ENCODE data around the gene SYP. TPM values are rescaled to one million over a fixed set of nuclear protein-coding genes. Genes with fewer than 3 reads are reported as not detected.
"Not testable (repeated sequence)": the region's sequence is repeated elsewhere in the genome, so short reads cannot be mapped to it uniquely, and the experiment has no call there.

SYP gene
- total and polyA plus RNA-seq, 10 donors: 0.48 to 3.6 (median 1.5) TPM

- intact Hi-C loops (cut with DNase I; ENCODE audit: low total_unique reads): no loop called here
- DNase-seq: no peak
Observed at GRCh38 chrX:49147936-49148335, 52.1 kb downstream of the SYP start.

GRCh38 chrX:49147282-49147681 is 52.7 kb downstream of the SYP start:
- 88 to 97% (median 94%) methylated on average over 8 of the region's 8 CpGs for WGBS, 5 donors

More at GRCh38 chrX:49147936-49148335, 52.1 kb downstream of the SYP start:
- no peak overlapping the region for H3K4me3 ChIP-seq
- WGBS, 5 donors: 79 to 90% (median 89%) methylated on average over 11 to 13 of the region's 13 CpGs
- TF ChIP-seq POLR2AphosphoS5 (IDR thresholded peaks at IDR 0.05) (no peak), POLR2A (IDR thresholded peaks at IDR 0.05) (no peak), CTCF (IDR thresholded peaks at IDR 0.05 in 8 of 11, conservative IDR thresholded peaks at IDR 0.05 in 3 of 11) (no peak)
- H3K4me1 ChIP-seq: no peaks in the 10 kb centered on the region
- H3K36me3 ChIP-seq: no peaks in the 10 kb centered on the region
- H3K9me3 ChIP-seq: no peaks in the 10 kb centered on the region
- no peak overlapping the region for H3K27ac ChIP-seq
- H3K27me3 ChIP-seq (replicated peaks in 1 of 7): no peaks in the 10 kb centered on the region

GRCh38 chrX:49143154-49143553 is 56.8 kb downstream of the SYP start:
- intact Hi-C loops (cut with DNase I; ENCODE audit: low total_unique reads); DNase-seq: not testable (repeated sequence)
- 70 to 90% (median 81%) methylated on average over 6 to 7 of the region's 7 CpGs for WGBS, 5 donors

More at GRCh38 chrX:49147282-49147681, 52.7 kb downstream of the SYP start:
- Histone ChIP-seq H3K9me3 (peaks cover 0 to under 1% (median 0%) of the 10 kb centered on the region in 8 donors), H3K36me3 (no peaks in the 10 kb centered on the region), H3K27ac (no peak overlapping the region), H3K4me1 (no peaks in the 10 kb centered on the region), H3K27me3 (replicated peaks in 1 of 7) (no peaks in the 10 kb centered on the region), H3K4me3 (no peak overlapping the region)
- intact Hi-C loops (cut with DNase I; ENCODE audit: low total_unique reads): no loop called here
- no peak for TF ChIP-seq CTCF (IDR thresholded peaks at IDR 0.05 in 8 of 11, conservative IDR thresholded peaks at IDR 0.05 in 3 of 11)
- no peak for TF ChIP-seq POLR2AphosphoS5 (IDR thresholded peaks at IDR 0.05)
- no peak for DNase-seq

GRCh38 chrX:49142264-49142663 is 57.7 kb downstream of the SYP start:
- H3K36me3 ChIP-seq; H3K4me1 ChIP-seq; intact Hi-C loops (cut with DNase I; ENCODE audit: low total_unique reads); H3K4me3 ChIP-seq; H3K27ac ChIP-seq; DNase-seq; H3K27me3 ChIP-seq (replicated peaks in 1 of 7): not testable (repeated sequence)
- peaks cover 0 to 49% (median 28%) of the 10 kb centered on the region in 8 donors for H3K9me3 ChIP-seq
- 45 to 60% (median 52%) methylated on average over 7 to 9 of the region's 9 CpGs for WGBS, 5 donors
- peak in 6 of 11 experiments; percentile 15 to 39 (median 33) for TF ChIP-seq CTCF (IDR thresholded peaks at IDR 0.05 in 8 of 11, conservative IDR thresholded peaks at IDR 0.05 in 3 of 11)

More at GRCh38 chrX:49143154-49143553, 56.8 kb downstream of the SYP start:
- not testable (repeated sequence) for H3K36me3 ChIP-seq; H3K27ac ChIP-seq; H3K4me3 ChIP-seq; H3K4me1 ChIP-seq; H3K27me3 ChIP-seq (replicated peaks in 1 of 7)
- H3K9me3 ChIP-seq: peaks cover 0 to 42% (median 28%) of the 10 kb centered on the region in 8 donors

- Histone ChIP-seq H3K4me3 (no peak overlapping the region), H3K4me1 (no peaks in the 10 kb centered on the region), H3K27ac (no peak overlapping the region), H3K36me3 (peaks cover 0 to 10% (median 0%) of the 10 kb centered on the region in 6 donors), H3K9me3 (peaks cover 0 to 49% (median 28%) of the 10 kb centered on the region in 8 donors), H3K27me3 (replicated peaks in 1 of 7) (no peaks in the 10 kb centered on the region)
- no peak for DNase-seq
- 75 to 91% (median 86%) methylated on average over 4 of the region's 4 CpGs for WGBS, 5 donors
- intact Hi-C loops (cut with DNase I; ENCODE audit: low total_unique reads): no loop called here
- no peak for TF ChIP-seq POLR2A (IDR thresholded peaks at IDR 0.05)
Observed at GRCh38 chrX:49139713-49140112, 60.3 kb downstream of the SYP start.

Small RNA genes lying within 50 kb of the gene (small RNA-seq; reads per million reads assigned to genes)
- gene RN7SL262P: 0 to 0.15 (median 0) reads per million in 4 donors

Other genes with a start within 250 kb of the SYP start
- gene OTUD5, start 242.6 kb downstream of the SYP start, total RNA-seq: 10 to 100 TPM; 47.2 to 65.8 (median 58.5) TPM
- 10 to 100 TPM; 29.6 to 53.2 (median 46.6) TPM for gene OTUD5, start 242.6 kb downstream of the SYP start, polyA plus RNA-seq
- gene KCND1, start 228.3 kb downstream of the SYP start, total RNA-seq: 1 to 10 TPM; 1.5 to 3.7 (median 2.2) TPM
- 1 to 10 TPM; 1.5 to 2.3 (median 2.0) TPM for gene KCND1, start 228.3 kb downstream of the SYP start, polyA plus RNA-seq
- gene GRIPAP1, start 197.9 kb downstream of the SYP start, total RNA-seq: 10 to 100 TPM; 48.0 to 93.6 (median 72.6) TPM
- 10 to 100 TPM; 20.0 to 42.2 (median 34.8) TPM for gene GRIPAP1, start 197.9 kb downstream of the SYP start, polyA plus RNA-seq
- 10 to 100 TPM; 47.1 to 79.1 (median 64.9) TPM for gene TFE3, start 156.8 kb downstream of the SYP start, total RNA-seq
- gene TFE3, start 156.8 kb downstream of the SYP start, polyA plus RNA-seq: 10 to 100 TPM; 16.0 to 35.8 (median 18.7) TPM
- gene CCDC120, start 141.2 kb downstream of the SYP start, total RNA-seq: 1 to 10 TPM; 4.8 to 8.6 (median 7.1) TPM
- gene CCDC120, start 141.2 kb downstream of the SYP start, polyA plus RNA-seq: 1 to 10 TPM; 1.1 to 2.5 (median 1.4) TPM
- gene PRAF2, start 126.2 kb downstream of the SYP start, total RNA-seq: 10 to 100 TPM; 15.4 to 23.7 (median 18.9) TPM
- 10 to 100 TPM; 15.9 to 17.9 (median 16.0) TPM for gene PRAF2, start 126.2 kb downstream of the SYP start, polyA plus RNA-seq
- 100 to 1,000 TPM in 1 of 7 donors, 10 to 100 TPM in 6; 59.3 to 123 (median 64.7) TPM for gene WDR45, start 120.3 kb downstream of the SYP start, total RNA-seq
- gene WDR45, start 120.3 kb downstream of the SYP start, polyA plus RNA-seq: 100 to 1,000 TPM in 1 of 3 donors, 10 to 100 TPM in 2; 49.3 to 122 (median 95.4) TPM
- gene GPKOW, start 76.5 kb downstream of the SYP start, total RNA-seq: 10 to 100 TPM; 17.6 to 23.9 (median 19.2) TPM
- 10 to 100 TPM in 2 of 3 donors, 1 to 10 TPM in 1; 8.7 to 15.3 (median 11.6) TPM for gene GPKOW, start 76.5 kb downstream of the SYP start, polyA plus RNA-seq
- gene MAGIX, start 37.4 kb downstream of the SYP start, total RNA-seq: 1 to 10 TPM in 6 of 7 donors, under 1 TPM in 1; 0.89 to 4.3 (median 1.5) TPM
- 1 to 10 TPM in 2 of 3 donors, under 1 TPM in 1; 0.96 to 2.1 (median 1.3) TPM for gene MAGIX, start 37.4 kb downstream of the SYP start, polyA plus RNA-seq
- 100 to 1,000 TPM in 1 of 7 donors, 10 to 100 TPM in 6; 30.2 to 100 (median 52.6) TPM for gene PLP2, start 28.3 kb downstream of the SYP start, total RNA-seq
- 10 to 100 TPM; 48.8 to 77.1 (median 57.4) TPM for gene PLP2, start 28.3 kb downstream of the SYP start, polyA plus RNA-seq
- 10 to 100 TPM; 11.3 to 29.0 (median 15.2) TPM for gene PRICKLE3, start 13.8 kb downstream of the SYP start, total RNA-seq
- 1 to 10 TPM; 3.2 to 6.2 (median 3.4) TPM for gene PRICKLE3, start 13.8 kb downstream of the SYP start, polyA plus RNA-seq
- gene CACNA1F, start 33.1 kb upstream of the SYP start, total RNA-seq: 1 to 10 TPM in 5 of 7 donors, under 1 TPM in 2; 0.63 to 2.9 (median 1.2) TPM
- under 1 TPM; 0.55 to 0.67 (median 0.61) TPM for gene CACNA1F, start 33.1 kb upstream of the SYP start, polyA plus RNA-seq
- 10 to 100 TPM; 18.9 to 26.4 (median 21.4) TPM for gene CCDC22, start 35.3 kb upstream of the SYP start, total RNA-seq
- 10 to 100 TPM; 14.9 to 19.9 (median 19.7) TPM for gene CCDC22, start 35.3 kb upstream of the SYP start, polyA plus RNA-seq
- 1 to 10 TPM in 4 of 7 donors, under 1 TPM in 3; 0.26 to 3.9 (median 1.8) TPM for gene FOXP3, start 64.5 kb upstream of the SYP start, total RNA-seq
- gene FOXP3, start 64.5 kb upstream of the SYP start, polyA plus RNA-seq: 1 to 10 TPM in 2 of 3 donors, under 1 TPM in 1; 0.58 to 1.2 (median 1.1) TPM
- gene PPP1R3F, start 69.6 kb upstream of the SYP start, total RNA-seq: 1 to 10 TPM; 5.1 to 8.9 (median 6.3) TPM
- 1 to 10 TPM; 2.2 to 3.8 (median 3.0) TPM for gene PPP1R3F, start 69.6 kb upstream of the SYP start, polyA plus RNA-seq
- gene GAGE10, start 103.5 kb upstream of the SYP start, total RNA-seq: not detected
- not detected for gene GAGE10, start 103.5 kb upstream of the SYP start, polyA plus RNA-seq
- gene GAGE12J, start 121.8 kb upstream of the SYP start, total RNA-seq: not detected
- not detected for gene GAGE12J, start 121.8 kb upstream of the SYP start, polyA plus RNA-seq
- not detected for gene GAGE13, start 131.4 kb upstream of the SYP start, total RNA-seq
- gene GAGE13, start 131.4 kb upstream of the SYP start, polyA plus RNA-seq: not detected

Measured in spleen (tissue), 11 donors.